ENCODE data around the gene MYO9A.
A peak's percentile ranks its signal among the peaks of the same experiment; 100 is the strongest.

The MYO9A gene

DNA sequence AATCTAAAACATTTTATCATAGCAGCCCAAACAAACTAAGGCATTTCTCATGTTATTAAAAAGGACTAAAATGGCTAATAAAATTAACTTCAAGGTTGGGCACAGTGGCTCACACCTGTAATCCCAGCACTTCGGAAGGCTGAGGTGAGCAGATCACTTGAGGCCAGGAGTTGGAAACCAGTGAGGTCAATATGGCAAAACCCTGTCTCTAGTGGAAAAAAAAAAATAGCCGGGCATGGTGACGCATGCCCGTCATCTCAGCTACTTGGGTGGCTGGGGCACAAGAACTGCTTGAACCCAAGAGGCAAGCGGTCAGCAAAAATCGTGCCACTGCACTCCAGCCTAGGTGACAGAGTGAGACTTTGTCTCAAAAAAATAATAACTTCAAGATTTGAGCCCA lies 197.4 kb downstream of the MYO9A start:
- TF ChIP-seq, protein P1, sequence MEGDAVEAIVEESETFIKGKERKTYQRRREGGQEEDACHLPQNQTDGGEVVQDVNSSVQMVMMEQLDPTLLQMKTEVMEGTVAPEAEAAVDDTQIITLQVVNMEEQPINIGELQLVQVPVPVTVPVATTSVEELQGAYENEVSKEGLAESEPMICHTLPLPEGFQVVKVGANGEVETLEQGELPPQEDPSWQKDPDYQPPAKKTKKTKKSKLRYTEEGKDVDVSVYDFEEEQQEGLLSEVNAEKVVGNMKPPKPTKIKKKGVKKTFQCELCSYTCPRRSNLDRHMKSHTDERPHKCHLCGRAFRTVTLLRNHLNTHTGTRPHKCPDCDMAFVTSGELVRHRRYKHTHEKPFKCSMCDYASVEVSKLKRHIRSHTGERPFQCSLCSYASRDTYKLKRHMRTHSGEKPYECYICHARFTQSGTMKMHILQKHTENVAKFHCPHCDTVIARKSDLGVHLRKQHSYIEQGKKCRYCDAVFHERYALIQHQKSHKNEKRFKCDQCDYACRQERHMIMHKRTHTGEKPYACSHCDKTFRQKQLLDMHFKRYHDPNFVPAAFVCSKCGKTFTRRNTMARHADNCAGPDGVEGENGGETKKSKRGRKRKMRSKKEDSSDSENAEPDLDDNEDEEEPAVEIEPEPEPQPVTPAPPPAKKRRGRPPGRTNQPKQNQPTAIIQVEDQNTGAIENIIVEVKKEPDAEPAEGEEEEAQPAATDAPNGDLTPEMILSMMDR (IDR thresholded peaks at IDR 0.05; ENCODE audit: low read length, missing control alignments), result no peak
- DNase-seq (ENCODE audit: low read depth), result no peak
- no peak overlapping the region for H3K4me3 ChIP-seq (replicated peaks; ENCODE audit: low read depth, low read length)

DNA sequence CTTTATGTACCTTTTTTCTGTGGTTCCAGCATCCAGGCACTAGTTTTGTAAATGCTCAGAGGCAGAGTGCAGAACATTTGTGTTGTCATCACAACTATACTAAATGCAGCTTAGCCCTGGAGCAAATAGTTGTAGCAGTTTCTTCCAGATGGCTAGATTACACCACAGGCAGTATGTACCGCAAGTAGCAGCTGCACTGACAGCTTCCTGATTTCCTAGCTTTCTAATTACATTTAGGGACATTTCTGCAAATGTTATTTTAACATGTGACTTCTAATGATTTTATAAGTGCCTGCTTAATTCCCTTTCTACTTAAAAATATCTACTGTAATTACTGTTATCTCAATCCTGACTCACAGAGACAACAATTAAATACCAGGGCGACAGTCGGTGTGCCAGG lies 201.1 kb downstream of the MYO9A start:
- H3K4me3 ChIP-seq (replicated peaks; ENCODE audit: low read depth, low read length), result no peak overlapping the region
- DNase-seq (ENCODE audit: low read depth), result no peak
- TF ChIP-seq, protein P1 (IDR thresholded peaks at IDR 0.05; ENCODE audit: low read length, missing control alignments), result no peak

DNA sequence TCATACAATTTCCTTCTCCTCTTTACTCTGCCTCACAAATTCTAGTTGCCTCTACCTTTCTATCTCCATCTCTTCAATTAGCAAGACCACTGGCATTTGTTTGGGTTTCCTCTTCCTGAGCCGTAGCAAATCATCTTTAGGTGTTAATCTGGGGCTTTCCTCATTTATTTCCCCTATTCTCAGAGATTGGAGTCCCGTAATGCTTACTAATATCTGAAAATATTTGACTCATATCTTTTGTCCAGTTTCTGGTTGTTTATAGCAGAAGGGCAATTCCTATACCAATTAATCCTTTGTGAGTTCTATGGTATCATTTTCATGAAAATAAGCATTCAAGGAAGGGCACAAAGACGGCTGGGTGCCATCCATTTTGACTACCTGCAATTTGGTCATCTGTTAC lies 203.9 kb downstream of the MYO9A start:
- TF ChIP-seq, protein P1 (IDR thresholded peaks at IDR 0.05; ENCODE audit: low read length, missing control alignments), result no peak
- H3K4me3 ChIP-seq (replicated peaks; ENCODE audit: low read depth, low read length), result no peak overlapping the region
- no peak for DNase-seq (ENCODE audit: low read depth)

DNA sequence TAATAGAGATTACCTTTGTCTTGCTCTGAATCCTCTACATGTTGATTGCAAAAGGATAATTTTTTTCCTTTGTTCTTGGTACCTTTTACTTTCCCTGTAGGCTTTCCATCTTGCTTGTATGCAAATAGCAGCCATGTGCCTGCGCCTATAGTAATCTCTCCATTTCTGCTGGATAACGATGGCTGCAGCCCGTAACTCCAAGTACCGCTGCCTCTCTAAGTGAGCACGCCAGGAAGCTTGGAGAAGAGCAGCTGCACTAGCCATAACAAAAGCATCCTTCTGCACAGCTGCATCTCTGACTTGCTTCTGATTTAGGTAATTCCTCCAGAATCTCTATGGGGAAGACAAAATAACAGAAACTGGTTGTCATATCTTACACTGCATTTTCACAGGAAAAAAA lies 218.3 kb downstream of the MYO9A start:
- H3K4me3 ChIP-seq (replicated peaks; ENCODE audit: low read depth, low read length), result no peak overlapping the region
- TF ChIP-seq, protein P1 (IDR thresholded peaks at IDR 0.05; ENCODE audit: low read length, missing control alignments), result no peak
- DNase-seq (ENCODE audit: low read depth), result no peak

DNA sequence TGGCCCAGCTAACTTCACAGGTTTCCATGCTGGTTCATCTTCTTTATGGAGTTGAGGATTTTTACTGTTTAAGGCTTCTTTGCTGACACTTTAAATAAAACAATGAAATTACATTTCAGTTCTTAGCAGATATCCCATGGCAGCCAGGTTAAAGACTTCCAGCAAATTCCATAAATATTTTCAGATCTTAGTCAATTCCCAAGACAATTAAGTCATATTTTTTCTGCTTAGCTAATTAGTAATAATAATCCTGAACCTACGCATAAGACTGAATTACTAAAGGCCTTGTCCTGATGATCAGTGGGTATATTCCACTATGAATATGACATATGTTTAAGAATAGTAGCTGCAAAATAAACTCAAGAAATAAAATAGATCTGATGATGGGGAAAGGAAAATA lies 224.3 kb downstream of the MYO9A start:
- H3K4me3 ChIP-seq (replicated peaks; ENCODE audit: low read depth, low read length), result no peak overlapping the region
- peak; percentile 14 for DNase-seq (ENCODE audit: low read depth)
- TF ChIP-seq, protein P1 (IDR thresholded peaks at IDR 0.05; ENCODE audit: low read length, missing control alignments), result no peak

DNA sequence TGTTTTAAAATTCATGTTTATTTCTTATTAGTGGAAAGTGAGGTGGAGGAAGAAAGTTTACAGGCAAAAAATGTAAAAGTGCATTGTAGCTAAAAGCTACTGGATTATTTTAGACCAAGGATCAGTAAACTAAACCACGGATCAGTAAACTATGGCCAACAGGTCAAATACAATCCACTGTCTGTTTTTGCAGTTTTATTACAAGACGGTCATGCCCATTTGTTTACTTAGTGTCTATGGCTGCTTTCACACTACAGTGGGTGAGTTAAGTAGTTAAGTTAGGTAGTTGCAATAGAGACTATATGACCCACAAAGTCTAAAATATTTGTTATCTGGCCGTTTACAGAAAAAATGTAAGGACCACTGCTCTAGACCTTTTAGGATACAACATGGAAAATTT lies 225.6 kb downstream of the MYO9A start:
- no peak for DNase-seq (ENCODE audit: low read depth)
- no peak overlapping the region for H3K4me3 ChIP-seq (replicated peaks; ENCODE audit: low read depth, low read length)
- TF ChIP-seq, protein P1 (IDR thresholded peaks at IDR 0.05; ENCODE audit: low read length, missing control alignments), result no peak

DNA sequence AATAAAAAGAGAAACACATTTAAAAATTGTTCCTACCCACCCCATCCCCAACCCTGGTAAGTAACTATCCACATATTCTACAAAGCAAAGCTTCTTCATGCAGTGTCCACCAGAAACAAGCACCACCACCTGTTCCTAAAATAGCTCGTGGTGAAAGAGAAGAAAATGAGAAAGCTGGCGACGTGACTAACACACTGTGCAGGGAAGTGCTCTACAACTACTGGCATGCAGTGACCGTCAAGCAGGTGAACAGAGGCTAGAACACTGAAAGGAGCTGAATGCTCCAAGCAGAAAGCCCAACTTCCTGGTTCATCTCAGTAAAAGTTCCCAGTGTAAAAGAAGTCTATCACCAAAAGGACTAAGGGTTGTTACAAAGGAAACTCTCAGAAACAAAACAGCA lies 226.9 kb downstream of the MYO9A start:
- TF ChIP-seq, protein P1 (IDR thresholded peaks at IDR 0.05; ENCODE audit: low read length, missing control alignments), result no peak
- DNase-seq (ENCODE audit: low read depth), result no peak

More for the DNA sequence above, 226.9 kb downstream of the MYO9A start:
- no peak overlapping the region for H3K4me3 ChIP-seq (replicated peaks; ENCODE audit: low read depth, low read length)

Measured in fibroblast of pulmonary artery (primary cell).